ENCODE results near the gene SETBP1. TPM values are rescaled to one million over a fixed set of nuclear protein-coding genes. Genes with fewer than 3 reads are reported as not detected.

The SETBP1 gene
- total RNA-seq, 1 donor from 2014 or later, result 12.0 TPM

GRCh38 chr18:44969214-44969795 lies 288.6 kb downstream of the SETBP1 start:
- Histone ChIP-seq H3K9me3 (ENCODE audit: low read depth) (no peaks in the 10 kb centered on the region), H3K9ac (no peak overlapping the region), H3K79me2 (ENCODE audit: low read depth) (no peaks in the 10 kb centered on the region), H2AFZ (replicated peaks) (no peak overlapping the region), H3K27ac (no peak overlapping the region), H3K4me1 (peaks cover 7% of the 10 kb centered on the region), H3K4me3 (no peak overlapping the region), H3F3A (ENCODE audit: low read depth) (no peaks in the 10 kb centered on the region), H4K20me1 (ENCODE audit: low read depth) (no peaks in the 10 kb centered on the region), H3K4me2 (no peak overlapping the region), H3K27me3 (no peaks in the 10 kb centered on the region), H3K36me3 (no peaks in the 10 kb centered on the region)
- Mint-ChIP-seq H3K36me3 (peaks cover 14% of the 10 kb centered on the region), H3K9me3 (peaks cover 11% of the 10 kb centered on the region), H3K27me3 (ENCODE audit: insufficient read depth, low read depth) (peaks cover 2% of the 10 kb centered on the region), H3K4me1 (peaks cover 16% of the 10 kb centered on the region), H3K4me3 (no peak overlapping the region), H3K27ac (no peak overlapping the region)
- DNase-seq (ENCODE audit: low spot score), result no peak
- TF ChIP-seq, protein P1, sequence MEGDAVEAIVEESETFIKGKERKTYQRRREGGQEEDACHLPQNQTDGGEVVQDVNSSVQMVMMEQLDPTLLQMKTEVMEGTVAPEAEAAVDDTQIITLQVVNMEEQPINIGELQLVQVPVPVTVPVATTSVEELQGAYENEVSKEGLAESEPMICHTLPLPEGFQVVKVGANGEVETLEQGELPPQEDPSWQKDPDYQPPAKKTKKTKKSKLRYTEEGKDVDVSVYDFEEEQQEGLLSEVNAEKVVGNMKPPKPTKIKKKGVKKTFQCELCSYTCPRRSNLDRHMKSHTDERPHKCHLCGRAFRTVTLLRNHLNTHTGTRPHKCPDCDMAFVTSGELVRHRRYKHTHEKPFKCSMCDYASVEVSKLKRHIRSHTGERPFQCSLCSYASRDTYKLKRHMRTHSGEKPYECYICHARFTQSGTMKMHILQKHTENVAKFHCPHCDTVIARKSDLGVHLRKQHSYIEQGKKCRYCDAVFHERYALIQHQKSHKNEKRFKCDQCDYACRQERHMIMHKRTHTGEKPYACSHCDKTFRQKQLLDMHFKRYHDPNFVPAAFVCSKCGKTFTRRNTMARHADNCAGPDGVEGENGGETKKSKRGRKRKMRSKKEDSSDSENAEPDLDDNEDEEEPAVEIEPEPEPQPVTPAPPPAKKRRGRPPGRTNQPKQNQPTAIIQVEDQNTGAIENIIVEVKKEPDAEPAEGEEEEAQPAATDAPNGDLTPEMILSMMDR (IDR thresholded peaks at IDR 0.05), result no peak
- no peak for TF ChIP-seq EZH2 (IDR thresholded peaks at IDR 0.05)
- no peak for TF ChIP-seq EZH2phosphoT487 (IDR thresholded peaks at IDR 0.05)

- no peak overlapping the region for H3K27ac Mint-ChIP-seq
- Histone ChIP-seq H3K4me3 (no peak overlapping the region), H3K4me1 (peaks cover 8% of the 10 kb centered on the region), H4K20me1 (ENCODE audit: low read depth) (no peaks in the 10 kb centered on the region), H3K9me3 (ENCODE audit: low read depth) (no peaks in the 10 kb centered on the region), H3K36me3 (no peaks in the 10 kb centered on the region), H3K79me2 (ENCODE audit: low read depth) (no peaks in the 10 kb centered on the region), H3K4me2 (no peak overlapping the region), H3F3A (ENCODE audit: low read depth) (no peaks in the 10 kb centered on the region), H3K9ac (no peak overlapping the region), H3K27ac (no peak overlapping the region), H3K27me3 (no peaks in the 10 kb centered on the region), H2AFZ (replicated peaks) (no peak overlapping the region)
- TF ChIP-seq EZH2 (IDR thresholded peaks at IDR 0.05) (no peak), EZH2phosphoT487 (IDR thresholded peaks at IDR 0.05) (no peak)
- TF ChIP-seq, protein P1 (IDR thresholded peaks at IDR 0.05), result peak; percentile 37
- no peaks in the 10 kb centered on the region for H3K27me3 Mint-ChIP-seq (ENCODE audit: insufficient read depth, low read depth)
- no peak overlapping the region for H3K4me3 Mint-ChIP-seq
- H3K9me3 Mint-ChIP-seq, result peaks cover 11% of the 10 kb centered on the region
- H3K4me1 Mint-ChIP-seq, result peaks cover 14% of the 10 kb centered on the region
- DNase-seq (ENCODE audit: low spot score), result peak; percentile 25
- peaks cover 11% of the 10 kb centered on the region for H3K36me3 Mint-ChIP-seq
Measured at GRCh38 chr18:44973282-44973681, 292.6 kb downstream of the SETBP1 start.

DNA sequence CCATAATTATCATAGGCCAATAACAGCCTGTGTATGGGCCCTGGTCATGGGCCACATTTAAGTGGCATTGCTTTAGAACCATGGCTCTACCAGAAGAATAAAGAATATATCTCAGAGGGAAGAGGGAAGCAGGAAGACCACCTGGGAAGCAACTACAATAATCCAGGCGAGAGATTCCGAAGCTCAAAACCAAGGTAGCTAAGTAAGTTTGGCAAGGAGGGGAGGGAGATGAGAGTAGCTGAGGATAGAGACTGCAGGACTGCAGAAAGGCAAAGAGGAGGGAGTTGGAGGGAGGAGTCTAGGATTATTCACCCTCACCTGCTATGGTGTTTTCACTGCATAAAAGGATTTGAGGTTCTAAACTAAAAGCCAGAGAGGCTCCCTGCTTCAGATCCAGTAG lies 293.5 kb downstream of the SETBP1 start:
- no peak overlapping the region for H3K27ac Mint-ChIP-seq
- no peak overlapping the region for H3K4me3 Mint-ChIP-seq
- Histone ChIP-seq H3K4me3 (no peak overlapping the region), H3K4me2 (peak overlapping the region; percentile 1), H3K9me3 (ENCODE audit: low read depth) (no peaks in the 10 kb centered on the region), H3K27me3 (no peaks in the 10 kb centered on the region), H4K20me1 (ENCODE audit: low read depth) (no peaks in the 10 kb centered on the region), H3F3A (ENCODE audit: low read depth) (no peaks in the 10 kb centered on the region), H3K9ac (no peak overlapping the region), H2AFZ (replicated peaks) (no peak overlapping the region), H3K79me2 (ENCODE audit: low read depth) (no peaks in the 10 kb centered on the region), H3K36me3 (no peaks in the 10 kb centered on the region), H3K27ac (no peak overlapping the region), H3K4me1 (peaks cover 8% of the 10 kb centered on the region)
- DNase-seq (ENCODE audit: low spot score), result no peak
- no peak for TF ChIP-seq EZH2 (IDR thresholded peaks at IDR 0.05)
- TF ChIP-seq EZH2phosphoT487 (IDR thresholded peaks at IDR 0.05), result no peak
- TF ChIP-seq, protein P1 (IDR thresholded peaks at IDR 0.05), result no peak
- peaks cover 11% of the 10 kb centered on the region for H3K9me3 Mint-ChIP-seq
- H3K4me1 Mint-ChIP-seq, result peaks cover 14% of the 10 kb centered on the region
- peaks cover 11% of the 10 kb centered on the region for H3K36me3 Mint-ChIP-seq
- H3K27me3 Mint-ChIP-seq (ENCODE audit: insufficient read depth, low read depth), result no peaks in the 10 kb centered on the region

All from neural progenitor cell (in vitro differentiated cells).